Body of pancreas (tissue), 4 donors: ENCODE measurements around the gene LYPLA2. TPM values are rescaled to one million over a fixed set of nuclear protein-coding genes. Genes with fewer than 3 reads are reported as not detected.
A peak's percentile ranks its signal among the peaks of the same experiment; 100 is the strongest.

Source experiments
- ATAC-seq: fragments of 150-250 bp; one replicate; pipeline ENCODE4 v1.9.1; 2016
- DNase-seq, 4 donors: peaks; one replicate each; pipeline ENCODE4 v3.0.0-alpha.2; 2019
- H3K27ac ChIP-seq, 4 donors: fragments of 200-600 bp; sonication (generic); 1 replicate in 3 of 4; 2 replicates in 1 of 4; pipeline versions ENCODE4 v1.5.1 to v1.6.1; 2016 to 2019; ENCODE audit warnings: mild to moderate bottlenecking in 1 of 4, mixed read lengths in 1 of 4, moderate library complexity in 1 of 4
- H3K27me3 ChIP-seq, 2 donors: fragments of 200-600 bp; sonication (generic); one replicate each; pipeline ENCODE4 v1.6.0; 2016; ENCODE audit warnings: mild to moderate bottlenecking in 1 of 2
- H3K36me3 ChIP-seq, 2 donors: fragments of 200-600 bp; sonication (generic); replicated peaks in 1 of 2; 2 replicates each; pipeline ENCODE4 v1.5.1; 2016; ENCODE audit warnings: low read depth in 2 of 2; ENCODE audit not compliant: insufficient read depth in 1 of 2
- H3K4me1 ChIP-seq: fragments of 200-600 bp; sonication (generic); one replicate; pipeline ENCODE4 v1.6.0; 2016
- H3K4me3 ChIP-seq, 2 donors: fragments of 200-600 bp; sonication (generic); 1 replicate in 1 of 2; 2 replicates in 1 of 2; pipeline ENCODE4 v1.5.1; 2016 to 2019
- H3K9me3 ChIP-seq, 3 donors: fragments of 200-600 bp; sonication (generic); 1 replicate in 2 of 3; 2 replicates in 1 of 3; pipeline ENCODE4 v1.5.1; 2016
- POLR2A ChIP-seq, 3 donors: fragments of 450-650 bp; IDR thresholded peaks; one replicate each; pipeline ENCODE4 v1.6.1; 2016; ENCODE audit warnings: antibody characterized with exemption in 3 of 3, mild to moderate bottlenecking in 2 of 3
- WGBS, 2 donors: methylation state at CpG; one replicate each; pipeline ENCODE4 v1.1.5; 2017; 5-methylcytosine and 5-hydroxymethylcytosine counted together
- intact Hi-C: fragments of 100-400 bp; cut with DNase I; formaldehyde crosslinking; loops from one replicate; pipeline ENCODE4 v1.15.1; 2023
- total RNA-seq, 2 donors: library from RNA; depleted of rRNA; stranded (reverse); fragments of >200 nt; gene quantifications; one replicate each; pipeline ENCODE4 v1.1.0, GENCODE V29; 2016
- TF ChIP-seq, protein P1 (sequence below), 7 experiments: fragments of 450-650 bp in 4 of 7; fragments of 200-600 bp in 3 of 7; sonication (generic) in 3 of 7; IDR thresholded peaks; one replicate each; pipeline ENCODE4 v1.5.1; 2016 to 2019; ENCODE audit warnings: antibody characterized with exemption in 7 of 7

Gene LYPLA2
- total RNA-seq, 2 donors from 2014 or later: 20.4 to 28.5 TPM

- TF ChIP-seq, protein P1, sequence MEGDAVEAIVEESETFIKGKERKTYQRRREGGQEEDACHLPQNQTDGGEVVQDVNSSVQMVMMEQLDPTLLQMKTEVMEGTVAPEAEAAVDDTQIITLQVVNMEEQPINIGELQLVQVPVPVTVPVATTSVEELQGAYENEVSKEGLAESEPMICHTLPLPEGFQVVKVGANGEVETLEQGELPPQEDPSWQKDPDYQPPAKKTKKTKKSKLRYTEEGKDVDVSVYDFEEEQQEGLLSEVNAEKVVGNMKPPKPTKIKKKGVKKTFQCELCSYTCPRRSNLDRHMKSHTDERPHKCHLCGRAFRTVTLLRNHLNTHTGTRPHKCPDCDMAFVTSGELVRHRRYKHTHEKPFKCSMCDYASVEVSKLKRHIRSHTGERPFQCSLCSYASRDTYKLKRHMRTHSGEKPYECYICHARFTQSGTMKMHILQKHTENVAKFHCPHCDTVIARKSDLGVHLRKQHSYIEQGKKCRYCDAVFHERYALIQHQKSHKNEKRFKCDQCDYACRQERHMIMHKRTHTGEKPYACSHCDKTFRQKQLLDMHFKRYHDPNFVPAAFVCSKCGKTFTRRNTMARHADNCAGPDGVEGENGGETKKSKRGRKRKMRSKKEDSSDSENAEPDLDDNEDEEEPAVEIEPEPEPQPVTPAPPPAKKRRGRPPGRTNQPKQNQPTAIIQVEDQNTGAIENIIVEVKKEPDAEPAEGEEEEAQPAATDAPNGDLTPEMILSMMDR (IDR thresholded peaks at IDR 0.05): peak in 6 of 7 experiments; percentile 32 to 79 (median 70)
- TF ChIP-seq POLR2A (IDR thresholded peaks at IDR 0.05): no peak
- peak; percentile 69 to 83 (median 76) for DNase-seq
- Histone ChIP-seq H3K36me3 (peaks cover 0 to 3% of the 10 kb centered on the region in 2 donors), H3K4me3 (no peak overlapping the region), H3K9me3 (no peaks in the 10 kb centered on the region), H3K27me3 (no peaks in the 10 kb centered on the region), H3K27ac (peak overlapping the region in 3 of 4 donors; percentile 75 to 92 (median 91)), H3K4me1 (peaks cover 50% of the 10 kb centered on the region)
- intact Hi-C loops: no loop called here
- ATAC-seq: peak; percentile 60
- 30 to 38% methylated on average over 1 of the region's 1 CpG for WGBS, 2 donors
Observed at GRCh38 chr1:23745515-23745914, 45.4 kb upstream of the LYPLA2 start.

DNA sequence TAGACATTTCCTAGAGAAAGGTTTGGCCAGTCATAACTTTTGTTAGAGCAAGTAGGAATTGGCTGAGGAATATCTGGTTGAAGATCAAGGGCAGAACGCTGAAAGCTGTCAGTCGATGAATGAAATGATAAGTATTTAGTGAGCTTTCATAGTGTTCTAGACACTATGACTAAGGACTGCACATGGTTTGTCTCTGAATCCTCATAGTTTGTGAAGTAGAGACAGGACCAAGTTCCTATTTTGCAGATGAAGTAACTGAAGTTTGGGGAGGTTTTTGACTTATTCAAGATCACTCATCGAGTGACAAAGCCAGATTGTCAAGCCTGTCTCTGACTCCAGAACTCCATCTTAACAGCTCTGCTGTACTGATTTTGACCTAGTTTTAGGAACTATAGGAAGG is 42.9 kb upstream of the LYPLA2 start:
- intact Hi-C loops: no loop called here
- H3K4me1 ChIP-seq: peaks cover 55% of the 10 kb centered on the region
- H3K27me3 ChIP-seq: no peaks in the 10 kb centered on the region
- H3K36me3 ChIP-seq: peaks cover 7 to 22% of the 10 kb centered on the region in 2 donors
- H3K9me3 ChIP-seq: no peaks in the 10 kb centered on the region
- no peak overlapping the region for H3K27ac ChIP-seq
- ATAC-seq (no peak), DNase-seq (no peak)
- 31 to 36% methylated on average over 3 of the region's 3 CpGs for WGBS, 2 donors
- TF ChIP-seq, protein P1 (IDR thresholded peaks at IDR 0.05): no peak
- no peak for TF ChIP-seq POLR2A (IDR thresholded peaks at IDR 0.05)
- no peak overlapping the region for H3K4me3 ChIP-seq

DNA sequence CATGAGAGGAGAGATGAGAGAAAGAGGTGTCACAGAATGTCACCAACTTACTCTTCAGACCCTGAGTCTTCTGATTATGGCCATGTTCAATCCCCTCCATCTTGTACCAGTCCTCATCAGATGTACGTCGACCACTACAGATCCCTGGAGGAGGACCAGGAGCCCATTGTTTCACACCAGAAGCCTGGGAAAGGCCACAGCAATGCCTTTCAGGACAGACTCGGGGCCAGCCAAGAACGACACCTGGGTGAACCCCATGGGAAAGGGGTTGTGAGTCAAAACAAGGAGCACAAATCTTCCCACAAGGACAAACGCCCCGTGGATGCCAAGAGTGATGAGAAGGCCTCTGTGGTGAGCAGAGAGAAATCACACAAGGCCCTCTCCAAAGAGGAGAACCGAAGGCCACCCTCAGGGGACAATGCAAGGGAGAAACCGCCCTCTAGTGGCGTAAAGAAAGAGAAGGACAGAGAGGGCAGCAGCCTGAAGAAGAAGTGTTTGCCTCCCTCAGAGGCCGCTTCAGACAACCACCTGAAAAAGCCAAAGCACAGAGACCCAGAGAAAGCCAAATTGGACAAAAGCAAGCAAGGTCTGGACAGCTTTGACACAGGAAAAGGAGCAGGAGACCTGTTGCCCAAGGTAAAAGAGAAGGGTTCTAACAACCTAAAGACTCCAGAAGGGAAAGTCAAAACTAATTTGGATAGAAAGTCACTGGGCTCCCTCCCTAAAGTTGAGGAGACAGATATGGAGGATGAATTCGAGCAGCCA is 39.7 kb upstream of the LYPLA2 start:
- peak; percentile 82 for ATAC-seq
- TF ChIP-seq, protein P1 (IDR thresholded peaks at IDR 0.05): peak; percentile 51 to 76 (median 65)
- TF ChIP-seq POLR2A (IDR thresholded peaks at IDR 0.05): no peak
- Histone ChIP-seq H3K36me3 (peaks cover 32 to 49% of the 10 kb centered on the region in 2 donors), H3K4me3 (no peak overlapping the region), H3K27ac (peak overlapping the region in 1 of 4 donors; percentile 26), H3K4me1 (peaks cover 39% of the 10 kb centered on the region), H3K9me3 (no peaks in the 10 kb centered on the region), H3K27me3 (no peaks in the 10 kb centered on the region)
- DNase-seq: peak; percentile 50 to 69 (median 60)
- intact Hi-C loops: no loop called here
- WGBS, 2 donors: 25 to 34% methylated on average over 11 of the region's 11 CpGs

- 35 to 42% methylated on average over 4 of the region's 4 CpGs for WGBS, 2 donors
- DNase-seq (no peak), ATAC-seq (no peak)
- intact Hi-C loops: no loop called here
- TF ChIP-seq, protein P1 (IDR thresholded peaks at IDR 0.05): no peak
- TF ChIP-seq POLR2A (IDR thresholded peaks at IDR 0.05): no peak
- Histone ChIP-seq H3K27ac (no peak overlapping the region), H3K4me3 (no peak overlapping the region), H3K9me3 (no peaks in the 10 kb centered on the region), H3K36me3 (peaks cover 34 to 54% of the 10 kb centered on the region in 2 donors), H3K27me3 (no peaks in the 10 kb centered on the region), H3K4me1 (peaks cover 33% of the 10 kb centered on the region)
Observed at GRCh38 chr1:23751815-23752200, 39.1 kb upstream of the LYPLA2 start.

DNA sequence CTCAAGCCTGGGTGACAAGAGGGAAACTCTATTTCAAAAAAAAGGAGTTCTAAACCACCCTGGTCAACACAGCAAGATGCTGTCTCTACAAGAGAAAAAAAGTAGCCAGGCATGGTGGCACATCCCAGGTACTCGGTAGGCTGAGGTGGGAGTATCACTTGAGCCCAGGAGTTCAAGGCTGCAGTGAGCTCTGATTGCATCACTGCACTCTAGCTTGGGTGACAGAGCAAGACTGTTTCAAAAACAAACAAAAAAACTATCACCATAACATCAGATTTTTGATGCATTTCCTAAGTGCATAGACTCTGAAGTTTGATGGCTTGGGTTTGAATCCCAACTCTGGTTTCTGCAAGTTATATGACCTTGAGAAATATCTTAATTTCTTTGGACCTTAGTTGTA is 38.0 kb upstream of the LYPLA2 start:
- H3K27me3 ChIP-seq: no peaks in the 10 kb centered on the region
- H3K4me3 ChIP-seq: no peak overlapping the region
- TF ChIP-seq POLR2A (IDR thresholded peaks at IDR 0.05): no peak
- TF ChIP-seq, protein P1 (IDR thresholded peaks at IDR 0.05): no peak
- peaks cover 22% of the 10 kb centered on the region for H3K4me1 ChIP-seq
- ATAC-seq (no peak), DNase-seq (no peak)
- H3K27ac ChIP-seq: no peak overlapping the region
- intact Hi-C loops: no loop called here
- peaks cover 38 to 58% of the 10 kb centered on the region in 2 donors for H3K36me3 ChIP-seq
- WGBS, 2 donors: 45 to 50% methylated on average over 1 of the region's 1 CpG
- H3K9me3 ChIP-seq: no peaks in the 10 kb centered on the region
